HG03097 (cell line): ENCODE data around the gene IFI27.
A peak's percentile ranks its signal among the peaks of the same experiment; 100 is the strongest.
"Not testable (repeated sequence)": the region's sequence is repeated elsewhere in the genome, so short reads cannot be mapped to it uniquely, and the experiment has no call there.

ENCODE experiments used
- ATAC-seq: cut with Tn5 transposase; IDR thresholded peaks from one replicate; pipeline ENCODE4 v1.9.1; 2021; ENCODE audit not compliant: unreplicated experiment, low FRiP score

Gene IFI27

GRCh38 chr14:94110552-94111181 is at the start of gene IFI27:
Gene IFI27 (plus strand): TSS chr14:94110736.
- ATAC-seq = no peak

GRCh38 chr14:94062344-94062940 is 48.1 kb upstream of the IFI27 start:
- ATAC-seq = no peak

- ATAC-seq = no peak
Measured at GRCh38 chr14:94066089-94066676, 44.4 kb upstream of the IFI27 start.

DNA sequence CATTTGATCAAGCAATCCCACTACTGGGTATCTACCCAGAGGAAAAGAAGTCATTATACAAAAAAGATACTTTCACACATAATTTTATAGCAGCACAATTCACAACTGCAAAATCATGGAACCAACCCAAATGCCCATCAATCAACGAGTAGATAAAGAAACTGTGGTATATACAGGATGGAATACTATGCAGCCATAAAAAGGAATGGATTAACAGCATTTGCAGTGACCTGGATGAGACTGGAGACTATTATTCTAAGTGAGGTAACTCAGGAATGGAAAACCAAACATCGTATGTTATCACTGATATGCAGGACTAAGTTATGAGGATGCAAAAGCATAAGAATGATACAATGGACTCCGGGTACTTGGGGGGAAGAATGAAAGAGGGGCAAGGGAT is 38.5 kb upstream of the IFI27 start:
- not testable (repeated sequence) for ATAC-seq

GRCh38 chr14:94074534-94074933 is 36.0 kb upstream of the IFI27 start:
- no peak for ATAC-seq

DNA sequence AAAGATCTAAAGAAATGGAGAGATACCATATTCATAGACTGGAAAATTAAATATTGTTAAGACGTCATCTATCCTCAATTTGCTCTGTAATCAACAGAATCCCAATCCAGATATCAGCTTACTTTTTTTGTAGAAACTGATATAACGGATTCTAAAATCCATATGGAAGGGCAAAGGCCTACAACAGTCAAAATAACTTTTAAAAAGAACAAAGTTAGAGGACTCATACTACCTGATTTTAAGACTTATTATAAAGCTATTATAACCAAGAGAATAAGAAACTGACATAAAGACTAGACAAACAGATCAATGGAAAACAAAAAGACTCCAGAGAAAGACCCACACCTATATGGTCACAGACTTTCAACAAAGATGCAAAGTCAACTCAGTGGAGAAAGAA is 35.5 kb upstream of the IFI27 start:
- ATAC-seq = no peak

DNA sequence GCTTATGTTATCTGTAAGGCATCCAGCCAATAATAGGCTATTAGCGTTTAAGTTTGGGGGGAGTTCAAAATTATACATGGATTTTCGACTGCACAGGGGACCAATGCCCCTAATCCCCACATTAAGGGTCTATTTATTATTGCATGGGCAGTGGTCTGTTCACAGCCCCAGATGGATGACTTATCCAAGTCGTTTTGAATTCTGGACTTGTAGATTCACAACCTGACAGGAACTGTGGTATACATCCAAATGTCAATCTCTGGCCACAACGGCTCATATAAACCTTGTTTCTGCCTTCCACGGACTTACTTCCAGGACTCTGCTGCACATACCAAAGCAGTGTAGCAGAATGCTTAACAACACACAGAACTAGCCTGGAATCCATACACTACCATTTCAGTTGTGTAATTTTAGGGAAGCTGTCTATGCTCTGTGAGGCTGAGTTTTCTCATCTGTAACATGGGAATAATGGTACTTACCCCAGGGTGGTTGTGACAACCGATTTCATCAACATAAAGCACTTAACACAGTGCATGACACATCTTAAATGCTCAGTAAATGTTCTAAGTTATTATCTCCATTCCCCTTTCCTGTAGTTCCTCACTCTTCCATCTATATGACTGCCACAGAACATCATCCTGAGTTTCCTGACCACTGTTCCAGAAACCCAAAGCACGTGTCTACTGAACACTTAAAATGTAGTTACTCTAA is 33.3 kb upstream of the IFI27 start:
- no peak for ATAC-seq

- no peak for ATAC-seq
Measured at GRCh38 chr14:94077823-94078222, 32.7 kb upstream of the IFI27 start.

GRCh38 chr14:94079891-94080620 is 30.5 kb upstream of the IFI27 start:
- ATAC-seq = no peak

GRCh38 chr14:94080621-94081385 is 29.7 kb upstream of the IFI27 start, which contains the start of the genes DDX24 and IFI27L1:
Gene DDX24 (minus strand): TSS chr14:94081202. CDS start chr14:94079742, 1,460 bp downstream.
Gene IFI27L1 (plus strand): TSS chr14:94081310. CDS start chr14:94096938, 15,628 bp downstream.
- peak; percentile 96 for ATAC-seq

DNA sequence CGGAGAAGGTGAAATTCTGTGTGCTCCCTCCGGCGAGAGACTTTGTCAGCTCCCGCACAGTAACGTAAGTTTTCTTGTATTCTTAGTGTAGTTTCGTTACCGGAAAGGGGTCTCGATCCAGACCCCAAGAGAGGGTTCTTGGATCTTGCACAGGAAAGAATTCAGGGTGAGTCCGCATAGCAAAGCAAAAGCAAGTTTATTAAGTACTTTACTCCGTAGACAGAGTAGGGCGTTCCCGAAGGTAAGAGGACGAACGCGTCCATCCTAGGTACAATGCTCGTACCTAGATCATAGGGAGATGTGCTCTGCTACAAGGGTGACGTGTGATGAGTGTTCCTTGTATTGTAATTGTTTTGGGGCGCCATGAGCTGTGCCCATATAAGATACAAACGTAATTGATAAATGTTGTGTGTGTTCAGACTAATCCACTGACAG is 29.1 kb upstream of the IFI27 start:
- ATAC-seq = peak; percentile 10

GRCh38 chr14:94087891-94088290 is 22.6 kb upstream of the IFI27 start:
- ATAC-seq = no peak

- ATAC-seq = no peak
Measured at GRCh38 chr14:94088516-94088915, 22.0 kb upstream of the IFI27 start.

DNA sequence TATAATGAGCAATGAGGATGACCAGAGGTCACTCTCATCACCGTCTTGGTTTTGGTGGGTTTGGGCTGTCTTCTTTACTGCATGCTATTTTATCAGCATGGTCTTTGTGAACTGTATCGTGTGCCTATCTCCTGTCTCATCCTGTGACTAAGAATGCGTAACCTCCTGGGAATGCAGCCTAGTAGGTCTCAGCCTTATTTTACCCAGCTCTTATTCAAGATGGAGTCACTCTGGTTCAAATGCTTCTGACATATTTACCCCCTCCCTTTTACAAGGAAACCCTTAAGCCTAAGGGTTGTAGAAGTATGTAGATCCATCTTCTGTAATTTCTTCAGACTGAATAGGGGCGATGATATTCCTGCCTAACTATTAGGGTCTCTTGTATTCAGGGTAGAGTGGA is 21.1 kb upstream of the IFI27 start:
- no peak for ATAC-seq

GRCh38 chr14:94093418-94093817 is 17.1 kb upstream of the IFI27 start:
- ATAC-seq = no peak

DNA sequence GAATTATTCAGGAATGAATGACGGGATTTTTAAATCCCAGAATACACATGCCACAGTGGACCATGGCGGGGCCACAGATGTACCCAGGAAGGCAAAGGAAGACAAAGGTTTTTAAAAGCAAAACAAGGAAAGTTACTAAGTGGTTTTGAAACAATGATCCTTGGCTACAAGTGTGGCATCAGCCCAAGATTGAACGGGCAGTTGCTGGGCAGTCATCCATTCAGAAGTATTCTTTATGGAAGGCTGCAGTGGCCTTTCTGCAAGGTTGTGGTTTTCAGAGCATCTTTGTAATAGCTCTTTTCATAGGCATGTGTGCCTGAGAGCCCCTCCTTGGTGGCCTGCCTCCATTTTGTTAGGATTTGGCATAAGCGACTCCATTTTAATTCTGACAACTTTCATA is 13.4 kb upstream of the IFI27 start:
- ATAC-seq = no peak

- ATAC-seq = no peak
Measured at GRCh38 chr14:94098326-94098992, 12.1 kb upstream of the IFI27 start.

DNA sequence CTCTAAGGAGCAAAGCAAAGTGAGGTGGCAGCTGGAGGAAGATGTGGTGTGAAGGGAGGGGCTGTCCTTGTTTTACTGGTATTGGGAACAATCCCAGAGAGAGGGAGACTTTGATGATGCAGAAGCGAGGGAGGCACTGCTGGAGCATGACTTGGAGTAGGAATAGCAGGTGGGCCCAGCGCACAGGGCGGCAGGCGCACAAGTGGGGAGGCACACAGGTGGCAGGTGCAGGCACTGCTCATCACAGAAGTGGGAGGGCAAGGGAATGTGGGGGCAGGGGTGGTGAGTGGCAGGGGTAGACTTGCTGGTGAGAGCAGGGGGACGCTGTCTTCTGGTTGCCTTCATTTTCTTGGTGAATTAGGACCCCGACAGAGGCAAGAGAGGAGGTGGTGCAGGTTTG is 11.5 kb upstream of the IFI27 start:
- no peak for ATAC-seq

- no peak for ATAC-seq
Measured at GRCh38 chr14:94100847-94101246, 9.7 kb upstream of the IFI27 start.
